DND-41 (cell line): ENCODE results near the gene C1orf174.

ENCODE experiments used
- EZH2 ChIP-seq: IDR thresholded peaks from 3 replicates; pipeline ENCODE4 v1.6.1; 2012; ENCODE audit warnings: borderline replicate concordance, low read depth, mild to moderate bottlenecking, moderate library complexity, low read length, inconsistent platforms; ENCODE audit not compliant: severe bottlenecking
- TF ChIP-seq, protein P1 (sequence below): IDR thresholded peaks from 2 replicates; pipeline ENCODE4 v1.5.1; 2012; ENCODE audit warnings: borderline replicate concordance, low read length, moderate library complexity, mild to moderate bottlenecking; ENCODE audit not compliant: poor library complexity, severe bottlenecking; ENCODE audit errors: extremely low read depth

DNA sequence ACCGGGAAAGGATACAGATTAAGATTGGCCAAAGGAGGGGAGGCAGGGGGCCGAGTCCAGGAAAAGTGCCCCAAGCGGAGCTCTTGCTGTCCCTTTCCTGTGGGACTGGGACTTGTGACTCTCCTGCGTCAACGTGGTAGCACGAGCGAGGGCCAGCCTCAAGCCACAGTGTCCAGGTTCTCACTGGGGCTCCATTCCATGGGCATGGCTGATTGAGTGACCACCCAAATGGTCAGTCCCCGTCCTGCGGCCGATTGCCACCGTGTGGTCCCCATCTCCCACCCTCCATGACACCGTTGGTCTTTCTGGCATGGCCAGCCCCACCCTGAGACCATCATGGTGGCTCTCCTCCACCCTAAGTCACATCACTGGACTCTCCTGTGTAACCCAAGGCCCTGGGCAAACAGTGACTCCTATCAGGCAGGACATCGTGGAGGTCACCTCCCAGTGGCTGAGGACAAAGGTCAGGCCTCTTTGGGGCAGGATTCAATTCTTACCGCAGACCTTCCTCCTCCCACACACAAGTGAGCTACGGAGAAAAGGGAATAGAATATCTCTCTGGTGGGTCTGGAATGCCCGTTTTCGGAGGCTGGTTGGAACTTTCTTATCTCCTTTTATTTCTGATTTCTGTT, 8.9 kb upstream of the C1orf174 start:
- TF ChIP-seq, protein P1, sequence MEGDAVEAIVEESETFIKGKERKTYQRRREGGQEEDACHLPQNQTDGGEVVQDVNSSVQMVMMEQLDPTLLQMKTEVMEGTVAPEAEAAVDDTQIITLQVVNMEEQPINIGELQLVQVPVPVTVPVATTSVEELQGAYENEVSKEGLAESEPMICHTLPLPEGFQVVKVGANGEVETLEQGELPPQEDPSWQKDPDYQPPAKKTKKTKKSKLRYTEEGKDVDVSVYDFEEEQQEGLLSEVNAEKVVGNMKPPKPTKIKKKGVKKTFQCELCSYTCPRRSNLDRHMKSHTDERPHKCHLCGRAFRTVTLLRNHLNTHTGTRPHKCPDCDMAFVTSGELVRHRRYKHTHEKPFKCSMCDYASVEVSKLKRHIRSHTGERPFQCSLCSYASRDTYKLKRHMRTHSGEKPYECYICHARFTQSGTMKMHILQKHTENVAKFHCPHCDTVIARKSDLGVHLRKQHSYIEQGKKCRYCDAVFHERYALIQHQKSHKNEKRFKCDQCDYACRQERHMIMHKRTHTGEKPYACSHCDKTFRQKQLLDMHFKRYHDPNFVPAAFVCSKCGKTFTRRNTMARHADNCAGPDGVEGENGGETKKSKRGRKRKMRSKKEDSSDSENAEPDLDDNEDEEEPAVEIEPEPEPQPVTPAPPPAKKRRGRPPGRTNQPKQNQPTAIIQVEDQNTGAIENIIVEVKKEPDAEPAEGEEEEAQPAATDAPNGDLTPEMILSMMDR = no peak
- TF ChIP-seq EZH2 = no peak
